ENCODE data around the gene ZC2HC1B.
A peak's percentile ranks its signal among the peaks of the same experiment; 100 is the strongest.
"Not testable (repeated sequence)": the region's sequence is repeated elsewhere in the genome, so short reads cannot be mapped to it uniquely, and the experiment has no call there.

Gene ZC2HC1B, protein sequence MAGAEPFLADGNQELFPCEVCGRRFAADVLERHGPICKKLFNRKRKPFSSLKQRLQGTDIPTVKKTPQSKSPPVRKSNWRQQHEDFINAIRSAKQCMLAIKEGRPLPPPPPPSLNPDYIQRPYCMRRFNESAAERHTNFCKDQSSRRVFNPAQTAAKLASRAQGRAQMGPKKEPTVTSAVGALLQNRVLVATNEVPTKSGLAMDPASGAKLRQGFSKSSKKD
- long read RNA-seq, donor 1, result 0 reads
- long read RNA-seq, donor 2, result 0 reads
- long read RNA-seq, donor 3, result 0 reads
- long read RNA-seq, donor 4, result 0 reads
- long read RNA-seq, donor 5, result 0 reads
- long read RNA-seq, donor 6, result 0 reads
- long read RNA-seq, donor 7, result 0 reads
- long read RNA-seq, donor 8, result 0 reads

DNA sequence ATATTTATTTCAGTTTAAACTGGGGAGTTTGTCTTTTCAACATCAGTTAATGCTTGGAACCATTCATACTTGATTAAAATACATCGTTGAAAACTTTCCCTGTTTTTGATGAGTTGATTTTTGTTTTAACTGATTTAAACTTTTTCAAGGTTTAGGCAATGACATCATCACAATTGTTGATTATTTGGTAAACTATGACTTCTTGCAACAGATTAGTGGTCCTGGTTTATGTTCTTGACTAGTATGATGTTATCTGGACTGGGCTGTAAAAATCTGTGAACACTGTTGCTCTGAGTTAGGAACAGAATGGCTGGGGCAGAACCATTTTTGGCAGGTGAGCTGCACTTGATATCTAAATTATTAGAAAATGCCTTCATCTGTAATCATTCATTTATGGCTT, at the start of gene ZC2HC1B:
Gene ZC2HC1B, plus strand, starts transcription at position 241 of the 400 bp plus-strand sequence. Its CDS starts 66 bp downstream, at position 307.
- no peak for DNase-seq

- no peak for DNase-seq
Measured at GRCh38 chr6:143817621-143818020, 46.7 kb upstream of the ZC2HC1B start.

DNA sequence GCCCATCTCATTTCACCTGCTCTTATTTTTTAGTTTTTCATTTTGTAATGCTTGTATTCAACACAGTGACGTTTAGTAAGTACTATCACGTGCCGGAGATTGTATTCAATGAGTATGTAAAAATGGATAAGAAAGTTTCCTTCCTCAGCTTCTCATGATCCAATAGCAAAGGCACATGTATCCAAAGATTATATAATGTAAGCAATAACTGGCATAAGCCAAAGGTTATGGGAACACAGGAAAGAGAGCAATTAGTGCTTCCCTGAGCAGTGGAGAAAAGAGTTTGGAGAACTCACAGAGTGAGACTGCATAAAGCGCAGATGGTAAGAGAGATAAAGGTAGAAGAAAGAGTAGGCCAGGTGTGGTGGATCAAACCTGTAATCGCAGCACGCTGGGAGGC, 42.9 kb upstream of the ZC2HC1B start:
- DNase-seq, result no peak

- no peak for DNase-seq
Measured at GRCh38 chr6:143822584-143823024, 41.7 kb upstream of the ZC2HC1B start.

DNA sequence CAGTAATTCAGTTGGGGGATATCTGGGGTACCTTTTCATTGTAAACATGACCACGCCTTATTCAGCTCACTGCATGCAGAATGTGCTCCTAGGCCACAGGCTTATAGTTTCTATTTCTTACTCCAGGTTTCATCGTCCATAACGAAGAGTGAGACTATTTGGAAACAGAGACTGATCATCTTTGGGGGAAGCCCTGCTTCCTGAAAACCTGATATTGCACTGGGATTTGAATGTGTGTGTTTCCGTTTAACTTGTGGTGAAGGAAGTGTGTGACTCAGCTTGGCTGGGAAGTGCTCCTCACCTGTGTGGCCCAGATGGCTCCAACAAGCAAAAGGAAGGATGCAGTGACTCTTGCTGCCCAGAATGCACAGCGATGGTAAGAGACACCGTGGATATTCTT, 40.7 kb upstream of the ZC2HC1B start:
- no peak for DNase-seq

DNA sequence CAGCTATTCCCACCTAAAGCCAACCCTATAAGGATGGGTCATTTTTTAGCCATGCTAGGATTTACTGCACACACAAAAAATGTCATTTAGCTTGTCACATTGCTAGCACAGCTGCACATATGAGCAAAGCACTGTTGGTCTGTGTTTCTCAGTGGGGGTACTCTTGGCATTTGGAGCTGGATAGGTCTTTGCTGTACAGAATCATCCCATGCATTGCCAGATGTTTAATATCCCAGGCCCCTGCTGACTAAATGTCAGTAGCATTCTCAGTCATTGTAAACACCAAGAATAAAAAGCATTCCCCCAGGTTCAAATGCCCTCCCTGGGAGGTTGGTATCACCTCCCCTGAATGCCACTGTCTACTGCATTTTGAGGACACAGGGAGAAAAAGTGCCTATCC, 35.7 kb upstream of the ZC2HC1B start:
- DNase-seq, result no peak

- no peak for DNase-seq
Measured at GRCh38 chr6:143836150-143836549, 28.1 kb upstream of the ZC2HC1B start.

- DNase-seq, result no peak
Measured at GRCh38 chr6:143838395-143838794, 25.9 kb upstream of the ZC2HC1B start.

- DNase-seq, result no peak
Measured at GRCh38 chr6:143839196-143839595, 25.1 kb upstream of the ZC2HC1B start.

- DNase-seq, result no peak
Measured at GRCh38 chr6:143840595-143841265, 23.5 kb upstream of the ZC2HC1B start.

GRCh38 chr6:143842461-143842901, 21.8 kb upstream of the ZC2HC1B start:
- no peak for DNase-seq

DNA sequence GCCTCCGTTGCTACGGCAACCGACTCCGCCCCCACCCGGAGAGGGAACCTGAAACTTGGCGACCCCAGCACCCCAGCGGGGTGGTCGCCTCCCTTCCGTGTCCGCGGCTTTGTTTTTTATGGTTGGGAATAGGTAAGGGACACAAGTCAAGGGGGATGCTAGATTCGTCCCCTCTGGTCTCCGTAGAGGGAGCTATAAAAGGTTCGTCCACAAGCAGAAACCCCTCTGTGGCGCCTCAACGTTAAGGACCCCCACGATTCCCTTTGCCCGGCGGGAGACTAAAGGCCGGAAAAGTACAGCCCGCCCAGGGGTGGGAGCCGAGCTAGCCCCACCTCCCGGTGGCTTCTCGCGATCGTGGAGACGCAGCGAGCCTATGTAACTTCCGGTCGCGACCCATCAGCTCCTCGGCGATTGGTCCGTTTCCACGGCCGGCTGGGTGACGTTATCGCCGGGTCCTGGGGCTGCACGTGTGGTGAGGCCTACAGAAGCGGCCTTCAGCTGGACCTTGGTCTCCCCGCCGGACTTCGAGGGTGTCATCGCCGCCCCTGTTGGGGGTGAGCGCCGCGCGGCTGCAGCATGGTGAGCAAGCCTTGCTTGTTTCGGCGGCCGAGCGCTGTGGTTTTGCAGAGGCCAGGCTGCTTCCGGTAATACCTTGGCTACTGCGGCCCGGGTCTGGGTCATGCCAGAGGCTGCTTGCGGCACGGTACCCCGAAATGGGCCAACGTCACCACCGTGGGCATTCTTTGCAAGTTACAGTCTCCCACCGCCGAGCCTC, 21.2 kb upstream of the ZC2HC1B start, which contains the start of gene LTV1:
Gene LTV1, plus strand, starts transcription at position 437 of the 775 bp plus-strand sequence. Its CDS starts 140 bp downstream, at position 577.
- DNase-seq, result peak; percentile 96

DNA sequence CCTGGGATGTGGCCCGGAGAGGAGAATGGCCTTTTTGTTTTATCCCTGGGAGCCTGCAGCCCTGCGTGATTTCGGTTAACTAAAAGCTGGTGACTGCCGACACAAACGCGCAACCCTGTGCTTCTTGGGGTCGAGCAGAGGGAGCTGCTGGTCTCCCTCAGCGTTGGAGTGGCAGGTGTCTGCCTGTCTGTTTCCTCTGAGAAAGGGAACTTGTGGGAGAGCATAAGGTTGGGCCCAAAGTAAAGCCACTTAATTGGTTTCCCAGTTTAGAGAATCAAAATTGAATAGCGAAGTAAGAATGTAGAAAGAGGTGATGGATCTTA, 20.6 kb upstream of the ZC2HC1B start:
- no peak for DNase-seq

DNA sequence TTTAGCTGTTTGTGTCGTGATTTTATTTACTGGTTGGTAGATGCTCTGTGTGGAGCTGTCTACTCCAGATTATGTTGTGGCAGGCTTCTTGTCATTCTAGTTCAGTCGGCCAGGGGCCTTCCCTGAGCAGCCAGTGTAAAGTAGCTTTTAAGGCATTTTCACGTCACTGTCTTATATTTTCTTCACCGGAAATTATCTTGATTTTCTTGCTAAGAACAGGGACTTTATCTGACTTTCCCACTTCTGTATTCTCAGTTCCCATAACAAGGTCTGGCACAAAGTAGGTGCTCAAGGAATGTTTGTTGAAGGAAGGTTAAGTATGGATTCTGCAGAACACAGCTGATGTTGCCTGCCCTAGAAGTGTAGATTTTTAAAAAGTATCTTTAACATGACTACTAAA, 20.3 kb upstream of the ZC2HC1B start:
- DNase-seq, result no peak

GRCh38 chr6:143845033-143845432, 19.2 kb upstream of the ZC2HC1B start:
- DNase-seq, result no peak

DNA sequence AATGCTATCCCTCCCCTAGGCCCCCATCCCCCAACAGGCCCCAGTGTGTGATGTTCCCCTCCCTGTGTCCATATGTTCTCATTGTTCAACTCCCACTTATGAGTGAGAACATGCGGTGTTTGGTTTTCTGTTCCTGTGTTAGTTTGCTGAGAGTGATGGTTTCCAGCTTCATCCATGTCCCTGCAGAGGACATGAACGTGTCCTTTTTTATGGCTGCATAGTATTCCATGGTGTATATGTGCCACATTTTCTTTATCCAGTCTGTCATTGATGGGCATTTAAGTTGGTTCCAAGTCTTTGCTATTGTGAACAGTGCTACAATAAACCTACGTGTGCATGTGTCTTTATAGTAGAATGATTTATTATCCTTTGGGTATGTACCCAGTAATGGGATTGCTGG, 12.6 kb upstream of the ZC2HC1B start:
- DNase-seq, result not testable (repeated sequence)

- not testable (repeated sequence) for DNase-seq
Measured at GRCh38 chr6:143855057-143855456, 9.2 kb upstream of the ZC2HC1B start.

- not testable (repeated sequence) for DNase-seq
Measured at GRCh38 chr6:143856762-143857161, 7.5 kb upstream of the ZC2HC1B start.

DNA sequence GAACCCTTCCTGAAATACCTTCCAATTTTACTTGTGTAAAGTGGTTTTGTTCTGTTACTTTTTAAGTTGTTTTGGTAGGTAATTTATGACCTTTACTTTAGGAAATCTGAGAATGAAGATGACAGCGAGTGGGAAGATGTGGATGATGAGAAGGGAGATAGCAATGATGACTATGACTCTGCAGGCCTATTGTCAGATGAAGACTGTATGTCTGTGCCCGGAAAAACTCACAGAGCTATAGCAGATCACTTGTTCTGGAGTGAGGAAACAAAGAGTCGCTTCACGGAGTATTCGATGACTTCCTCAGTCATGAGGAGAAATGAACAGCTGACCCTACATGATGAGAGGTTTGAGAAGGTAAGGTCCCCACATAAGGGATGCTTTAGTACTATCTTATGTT, 6.6 kb upstream of the ZC2HC1B start:
- DNase-seq, result no peak

DNA sequence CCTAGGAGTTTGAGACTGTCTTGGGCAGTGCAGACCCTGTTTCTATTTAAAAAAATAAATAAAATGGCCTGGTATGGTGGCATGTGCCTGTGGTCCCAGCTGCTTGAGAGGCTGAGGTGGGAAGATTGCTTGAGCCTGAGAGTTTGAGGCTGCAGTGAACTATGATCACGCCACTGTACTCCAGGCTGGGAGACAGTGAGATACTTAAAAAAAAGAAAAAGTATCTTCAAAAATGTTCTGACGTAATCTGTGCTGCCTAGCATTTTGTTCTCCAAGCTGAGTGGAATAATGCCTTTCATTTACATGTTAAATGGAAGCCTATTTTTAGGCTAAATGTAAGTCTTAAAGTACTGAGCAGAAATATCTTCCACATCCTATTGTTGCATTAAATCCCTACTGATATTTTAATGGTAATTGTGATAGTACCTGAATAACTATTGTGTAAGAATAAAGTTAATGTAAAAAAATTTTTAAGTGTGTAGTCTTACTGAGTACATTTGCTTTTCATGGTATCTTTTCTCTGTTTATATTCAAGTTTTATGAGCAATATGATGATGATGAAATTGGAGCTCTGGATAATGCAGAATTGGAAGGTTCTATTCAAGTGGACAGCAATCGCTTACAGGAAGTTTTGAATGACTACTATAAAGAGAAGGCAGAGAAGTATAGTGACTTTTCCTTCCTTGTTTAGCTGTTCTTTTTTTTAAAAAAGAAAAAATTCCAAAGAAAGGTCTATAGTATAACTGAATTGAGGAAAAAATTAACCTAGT, 4.2 kb upstream of the ZC2HC1B start:
- DNase-seq, result no peak

DNA sequence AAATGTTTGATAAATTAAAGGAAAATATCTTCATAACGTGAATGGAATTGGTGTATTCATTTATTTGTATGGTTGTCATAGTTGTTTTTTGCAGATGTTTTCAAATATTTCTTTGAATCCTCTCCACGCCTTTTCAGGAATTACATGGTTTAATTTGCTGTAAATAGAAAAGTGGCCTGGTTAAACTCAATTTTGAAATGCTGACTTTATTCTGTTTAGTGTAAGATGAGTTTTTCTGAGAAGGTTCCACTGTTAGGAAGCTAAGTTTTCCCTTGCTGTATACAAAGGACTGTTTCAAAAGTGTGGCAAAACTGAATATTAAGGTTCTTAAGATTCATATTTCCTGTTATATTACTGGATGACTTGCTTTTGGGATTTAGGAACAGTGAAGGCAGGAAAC, 503 bp upstream of the ZC2HC1B start:
- no peak for DNase-seq

DNA sequence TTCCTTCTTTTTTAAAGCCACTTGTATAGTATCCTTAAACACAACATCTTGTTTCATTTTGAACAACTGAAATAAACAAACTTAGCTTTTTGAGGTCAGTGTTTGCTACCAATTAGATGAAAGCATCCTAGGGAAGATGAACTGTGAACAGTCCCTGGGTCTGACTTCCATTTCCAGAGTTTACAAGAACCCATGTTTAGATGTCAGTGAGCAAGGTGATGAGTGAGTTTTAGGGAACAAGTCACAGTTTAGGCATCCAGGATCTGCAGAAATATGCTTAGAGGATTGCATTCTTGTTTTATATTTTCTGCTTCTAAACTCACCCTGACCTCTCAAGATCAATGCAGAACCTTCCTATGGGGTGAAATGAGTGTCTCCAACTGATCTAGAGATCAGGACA, 3.0 kb downstream of the ZC2HC1B start:
- no peak for DNase-seq
